ENCODE measurements around the gene CBX1. TPM values are rescaled to one million over a fixed set of nuclear protein-coding genes. Genes with fewer than 3 reads are reported as not detected.

The CBX1 gene
- total and polyA plus RNA-seq, 7 donors, result 26.6 to 69.6 (median 34.8) TPM

GRCh38 chr17:48043176-48043575 lies 58.1 kb downstream of the CBX1 start:
- no peak for TF ChIP-seq CTCF (IDR thresholded peaks at IDR 0.05)
- H3K36me3 ChIP-seq (ENCODE audit: insufficient read depth in 1 of 2, low read depth in 1 of 2), result no peaks in the 10 kb centered on the region

GRCh38 chr17:48038687-48039086 lies 62.6 kb downstream of the CBX1 start:
- no peak for DNase-seq
- H3K27ac ChIP-seq, result peak overlapping the region; percentile 90
- H3K4me1 ChIP-seq, result peaks cover 15% of the 10 kb centered on the region
- intact Hi-C loops (cut with DNase I), result no loop called here
- WGBS, 3 donors, result 93 to 95% (median 94%) methylated on average over 2 of the region's 2 CpGs
- TF ChIP-seq CTCF (IDR thresholded peaks at IDR 0.05), result no peak
- H3K9me3 ChIP-seq, result no peaks in the 10 kb centered on the region
- peak overlapping the region; percentile 88 for H3K4me3 ChIP-seq
- no peaks in the 10 kb centered on the region for H3K36me3 ChIP-seq (ENCODE audit: insufficient read depth in 1 of 2, low read depth in 1 of 2)
- H3K27me3 ChIP-seq (ENCODE audit: insufficient read depth in 3 of 3, low read length in 2 of 3), result no peaks in the 10 kb centered on the region
- no peak for ATAC-seq

More at GRCh38 chr17:48043176-48043575, 58.1 kb downstream of the CBX1 start:
- intact Hi-C loops (cut with DNase I), result no loop called here
- no peak for ATAC-seq
- no peak for DNase-seq
- no peaks in the 10 kb centered on the region for H3K9me3 ChIP-seq
- WGBS, 3 donors, result 53 to 85% (median 82%) methylated on average over 2 of the region's 2 CpGs
- no peaks in the 10 kb centered on the region for H3K27me3 ChIP-seq (ENCODE audit: insufficient read depth in 3 of 3, low read length in 2 of 3)
- H3K4me1 ChIP-seq, result peaks cover 28% of the 10 kb centered on the region
- H3K27ac ChIP-seq, result peak overlapping the region; percentile 38
- H3K4me3 ChIP-seq, result no peak overlapping the region

- peak in 3 of 4 donors; percentile 3 to 11 (median 5) for ATAC-seq
These were observed 63.4 kb downstream of the CBX1 start for GRCh38 chr17:48037838-48038323.

GRCh38 chr17:48037036-48037837 lies 64.0 kb downstream of the CBX1 start, which contains the start of gene COPZ2:
TSS of gene COPZ2 (minus strand) at chr17:48037797. CDS start at chr17:48037777, 20 bp downstream.
- intact Hi-C loops (cut with DNase I), result no loop called here
- DNase-seq, result peak; percentile 78 to 90

More at GRCh38 chr17:48037838-48038323, 63.4 kb downstream of the CBX1 start:
- peak overlapping the region; percentile 90 for H3K27ac ChIP-seq
- WGBS, 3 donors, result 7 to 25% (median 14%) methylated on average over 7 to 19 of the region's 19 CpGs
- DNase-seq, result no peak
- H3K9me3 ChIP-seq, result no peaks in the 10 kb centered on the region
- peak overlapping the region; percentile 88 for H3K4me3 ChIP-seq
- TF ChIP-seq CTCF (IDR thresholded peaks at IDR 0.05), result no peak
- peaks cover 15% of the 10 kb centered on the region for H3K4me1 ChIP-seq
- intact Hi-C loops (cut with DNase I), result no loop called here
- no peaks in the 10 kb centered on the region for H3K27me3 ChIP-seq (ENCODE audit: insufficient read depth in 3 of 3, low read length in 2 of 3)
- peaks cover 0 to 5% of the 10 kb centered on the region in 2 donors for H3K36me3 ChIP-seq (ENCODE audit: insufficient read depth in 1 of 2, low read depth in 1 of 2)

More at GRCh38 chr17:48037036-48037837, 64.0 kb downstream of the CBX1 start, which contains the start of gene COPZ2:
- peak; percentile 34 for TF ChIP-seq CTCF (IDR thresholded peaks at IDR 0.05)
- 0 to 2% (median 1%) methylated on average over 56 to 73 of the region's 73 CpGs for WGBS, 3 donors
- Histone ChIP-seq H3K27me3 (ENCODE audit: insufficient read depth in 3 of 3, low read length in 2 of 3) (no peaks in the 10 kb centered on the region), H3K36me3 (ENCODE audit: insufficient read depth in 1 of 2, low read depth in 1 of 2) (peaks cover 0 to 11% of the 10 kb centered on the region in 2 donors), H3K27ac (peak within 1 kb of the TSS; percentile 90), H3K4me3 (peak within 1 kb of the TSS; percentile 88), H3K9me3 (no peaks in the 10 kb centered on the region), H3K4me1 (peaks cover 15% of the 10 kb centered on the region)
- ATAC-seq, result peak; percentile 84 to 94 (median 90)

Measured in psoas muscle (tissue), 8 donors.